Left lung (tissue), 10 donors: ENCODE measurements around the gene OR10K1. TPM values are rescaled to one million over a fixed set of nuclear protein-coding genes. Genes with fewer than 3 reads are reported as not detected.
A peak's percentile ranks its signal among the peaks of the same experiment; 100 is the strongest.

Experiments
- ATAC-seq: fragments of 200-7000 bp; cut with Tn5 transposase; one replicate; pipeline ENCODE4 v1.9.1; 2020; ENCODE audit warnings: moderate library complexity
- DNase-seq, 4 donors: peaks; one replicate each; pipeline ENCODE4 v3.0.0-alpha.2; 2013 to 2020
- H3K27ac ChIP-seq, 2 donors: fragments of 200-600 bp; sonication (generic) in 1 of 2; one replicate each; pipeline versions ENCODE4 v1.5.0 to v1.8.0; 2020 to 2021
- H3K27me3 ChIP-seq, 2 donors: fragments of 200-600 bp; sonication (generic) in 1 of 2; one replicate each; pipeline versions ENCODE4 v1.5.0 to v1.8.0; 2020 to 2021
- H3K36me3 ChIP-seq, 2 donors: fragments of 200-600 bp; sonication (generic) in 1 of 2; one replicate each; pipeline versions ENCODE4 v1.5.0 to v1.8.0; 2020 to 2021
- H3K4me1 ChIP-seq, 2 donors: fragments of 200-600 bp; one replicate each; pipeline ENCODE4 v1.8.0; 2021
- H3K4me3 ChIP-seq, 2 donors: fragments of 200-600 bp; sonication (generic) in 1 of 2; one replicate each; pipeline versions ENCODE4 v1.5.0 to v1.8.0; 2020 to 2021; ENCODE audit warnings: mild to moderate bottlenecking in 1 of 2
- H3K9me3 ChIP-seq, 2 donors: fragments of 200-600 bp; sonication (generic) in 1 of 2; one replicate each; pipeline versions ENCODE4 v1.5.0 to v1.8.0; 2020 to 2021
- intact Hi-C, 2 donors: fragments of 100-400 bp; cut with DNase I; formaldehyde crosslinking; loops; one replicate each; pipeline versions ENCODE4 v1.11.2 to v1.14.2; 2022
- polyA plus RNA-seq, 6 donors: library from polyadenylated mRNA; unstranded; fragments of 120-200 nt; gene quantifications; one replicate each; pipeline ENCODE4 v1.2.1, GENCODE V29; 2013; ENCODE audit not compliant: insufficient read length in 6 of 6
- total RNA-seq, 2 donors: library from RNA; stranded (reverse); fragmentation: NEBNext Ultra II Directional; extraction: Animal tissue kit (Norgen Biotek cat#: 25700); gene quantifications; one replicate each; pipeline ENCODE4 v1.2.1, GENCODE V29; 2021
- TF ChIP-seq, protein P1 (sequence below), 2 donors: fragments of 200-600 bp; sonication (generic) in 1 of 2; IDR thresholded peaks; one replicate each; pipeline versions ENCODE4 v1.5.0 to v1.8.0; 2021; ENCODE audit warnings: antibody characterized with exemption in 2 of 2
- donor health status: DM: no; HTN: yes; CAD: no.
- donor health status: DM: no; HTN: no; CAD: no.

OR10K1 gene
- total and polyA plus RNA-seq, 8 donors: 0.04 to 0.06 TPM; not detected in 6

DNA sequence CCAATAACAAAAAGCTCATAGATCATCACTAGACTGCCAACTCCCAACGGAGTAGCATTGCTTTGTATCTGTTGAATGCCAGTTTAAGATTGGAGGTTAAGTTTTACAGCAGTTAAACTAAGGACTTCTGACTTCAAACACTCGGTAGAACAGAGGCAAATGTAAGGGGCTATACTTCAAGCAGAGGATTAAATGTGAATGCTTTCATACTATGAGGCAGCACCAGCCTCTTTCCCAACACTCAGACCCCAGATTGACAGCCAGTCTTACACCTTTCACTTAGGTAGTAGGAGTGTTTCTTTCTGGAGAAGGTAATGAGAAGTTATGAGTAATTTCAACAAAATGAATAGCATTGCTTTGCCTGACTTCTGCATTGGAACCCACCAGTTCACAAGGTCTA lies 33.2 kb downstream of the OR10K1 start:
- H3K27ac ChIP-seq: no peak overlapping the region
- no peaks in the 10 kb centered on the region for H3K9me3 ChIP-seq
- TF ChIP-seq, protein P1, sequence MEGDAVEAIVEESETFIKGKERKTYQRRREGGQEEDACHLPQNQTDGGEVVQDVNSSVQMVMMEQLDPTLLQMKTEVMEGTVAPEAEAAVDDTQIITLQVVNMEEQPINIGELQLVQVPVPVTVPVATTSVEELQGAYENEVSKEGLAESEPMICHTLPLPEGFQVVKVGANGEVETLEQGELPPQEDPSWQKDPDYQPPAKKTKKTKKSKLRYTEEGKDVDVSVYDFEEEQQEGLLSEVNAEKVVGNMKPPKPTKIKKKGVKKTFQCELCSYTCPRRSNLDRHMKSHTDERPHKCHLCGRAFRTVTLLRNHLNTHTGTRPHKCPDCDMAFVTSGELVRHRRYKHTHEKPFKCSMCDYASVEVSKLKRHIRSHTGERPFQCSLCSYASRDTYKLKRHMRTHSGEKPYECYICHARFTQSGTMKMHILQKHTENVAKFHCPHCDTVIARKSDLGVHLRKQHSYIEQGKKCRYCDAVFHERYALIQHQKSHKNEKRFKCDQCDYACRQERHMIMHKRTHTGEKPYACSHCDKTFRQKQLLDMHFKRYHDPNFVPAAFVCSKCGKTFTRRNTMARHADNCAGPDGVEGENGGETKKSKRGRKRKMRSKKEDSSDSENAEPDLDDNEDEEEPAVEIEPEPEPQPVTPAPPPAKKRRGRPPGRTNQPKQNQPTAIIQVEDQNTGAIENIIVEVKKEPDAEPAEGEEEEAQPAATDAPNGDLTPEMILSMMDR (IDR thresholded peaks at IDR 0.05): no peak
- intact Hi-C loops: no loop called here
- no peaks in the 10 kb centered on the region for H3K36me3 ChIP-seq
- DNase-seq: no peak
- ATAC-seq: no peak
- H3K4me1 ChIP-seq: no peaks in the 10 kb centered on the region
- no peak overlapping the region for H3K4me3 ChIP-seq
- no peaks in the 10 kb centered on the region for H3K27me3 ChIP-seq

DNA sequence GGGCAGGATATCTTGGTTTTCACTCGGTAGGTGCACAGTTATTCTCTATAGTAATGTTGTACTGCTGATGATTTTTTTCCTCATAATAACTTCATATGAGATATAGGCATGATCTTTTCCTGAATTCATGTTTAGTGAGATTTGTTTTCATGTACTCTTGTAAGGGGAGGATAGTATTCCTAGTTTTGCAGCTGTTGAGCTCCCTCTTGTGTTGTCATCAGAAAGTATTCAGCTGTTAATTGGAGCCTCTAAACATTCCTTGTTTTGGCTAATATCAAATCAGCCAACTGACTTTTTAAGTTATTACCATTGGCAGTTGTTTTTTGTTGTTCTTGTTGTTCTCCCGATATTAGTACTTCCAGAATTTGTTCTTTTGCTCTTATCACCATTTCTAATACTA lies 34.7 kb downstream of the OR10K1 start:
- no peaks in the 10 kb centered on the region for H3K4me1 ChIP-seq
- DNase-seq: no peak
- no peaks in the 10 kb centered on the region for H3K27me3 ChIP-seq
- H3K9me3 ChIP-seq: no peaks in the 10 kb centered on the region
- no peak overlapping the region for H3K4me3 ChIP-seq
- intact Hi-C loops: no loop called here
- no peak overlapping the region for H3K27ac ChIP-seq
- H3K36me3 ChIP-seq: no peaks in the 10 kb centered on the region
- TF ChIP-seq, protein P1 (IDR thresholded peaks at IDR 0.05): no peak
- ATAC-seq: peak; percentile 41

DNA sequence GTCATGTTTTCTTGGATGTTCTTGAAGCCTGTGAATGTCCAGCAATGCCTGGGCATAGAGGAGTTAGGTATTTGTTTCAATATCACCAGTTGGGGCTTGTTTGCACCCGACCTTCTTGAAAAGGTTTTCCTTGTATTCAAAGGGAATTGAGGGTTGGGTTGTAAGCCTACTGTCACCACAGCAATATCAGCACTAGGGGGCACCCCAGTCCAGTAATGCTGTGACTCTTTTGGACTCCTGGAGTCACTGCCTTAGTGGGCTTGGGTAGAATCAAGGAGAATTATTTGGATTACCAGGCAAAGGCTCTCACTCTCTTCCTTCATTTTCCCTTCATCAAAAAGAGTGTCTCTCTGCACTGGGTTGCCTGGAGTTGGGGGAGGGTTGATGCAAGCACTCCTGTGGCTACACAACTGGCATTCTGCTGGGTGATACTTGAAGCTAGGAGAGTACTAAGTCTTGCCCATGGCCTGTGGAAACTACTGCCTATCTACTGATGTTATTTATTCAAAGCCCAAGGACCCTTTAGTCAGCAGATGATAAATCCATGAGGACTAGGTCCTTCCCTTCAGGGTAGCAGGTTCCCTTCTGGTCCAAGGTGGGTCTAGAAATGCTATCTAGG lies 44.8 kb downstream of the OR10K1 start:
- Histone ChIP-seq H3K4me1 (no peaks in the 10 kb centered on the region), H3K27ac (no peak overlapping the region), H3K9me3 (no peaks in the 10 kb centered on the region), H3K36me3 (no peaks in the 10 kb centered on the region), H3K27me3 (no peaks in the 10 kb centered on the region), H3K4me3 (no peak overlapping the region)
- intact Hi-C loops: no loop called here
- DNase-seq (peak in 1 of 4 donors; percentile 7), ATAC-seq (peak; percentile 77)
- TF ChIP-seq, protein P1 (IDR thresholded peaks at IDR 0.05): peak; percentile 37 to 42

DNA sequence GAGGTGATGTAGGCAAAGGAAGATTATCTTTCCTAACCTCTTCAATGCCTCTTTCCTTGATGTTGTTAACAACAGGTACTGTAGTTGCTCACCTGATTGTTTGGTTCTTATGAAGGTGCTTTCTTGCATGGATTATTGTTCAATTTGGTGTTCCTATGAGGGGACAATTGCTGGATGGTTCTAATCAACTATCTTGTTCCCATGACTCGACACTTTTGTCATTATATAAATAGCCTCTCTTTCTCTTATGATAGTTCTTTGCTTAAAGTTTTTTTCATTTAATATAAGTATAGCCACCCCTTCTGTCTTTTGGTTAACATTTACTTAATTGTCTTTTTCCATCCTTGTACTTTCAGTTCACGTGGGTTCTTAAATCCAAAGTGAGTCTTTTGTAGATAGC lies 45.9 kb downstream of the OR10K1 start:
- intact Hi-C loops: no loop called here
- TF ChIP-seq, protein P1 (IDR thresholded peaks at IDR 0.05): no peak
- no peaks in the 10 kb centered on the region for H3K9me3 ChIP-seq
- H3K27me3 ChIP-seq: no peaks in the 10 kb centered on the region
- no peak overlapping the region for H3K4me3 ChIP-seq
- ATAC-seq (no peak), DNase-seq (no peak)
- no peak overlapping the region for H3K27ac ChIP-seq
- no peaks in the 10 kb centered on the region for H3K36me3 ChIP-seq
- no peaks in the 10 kb centered on the region for H3K4me1 ChIP-seq

DNA sequence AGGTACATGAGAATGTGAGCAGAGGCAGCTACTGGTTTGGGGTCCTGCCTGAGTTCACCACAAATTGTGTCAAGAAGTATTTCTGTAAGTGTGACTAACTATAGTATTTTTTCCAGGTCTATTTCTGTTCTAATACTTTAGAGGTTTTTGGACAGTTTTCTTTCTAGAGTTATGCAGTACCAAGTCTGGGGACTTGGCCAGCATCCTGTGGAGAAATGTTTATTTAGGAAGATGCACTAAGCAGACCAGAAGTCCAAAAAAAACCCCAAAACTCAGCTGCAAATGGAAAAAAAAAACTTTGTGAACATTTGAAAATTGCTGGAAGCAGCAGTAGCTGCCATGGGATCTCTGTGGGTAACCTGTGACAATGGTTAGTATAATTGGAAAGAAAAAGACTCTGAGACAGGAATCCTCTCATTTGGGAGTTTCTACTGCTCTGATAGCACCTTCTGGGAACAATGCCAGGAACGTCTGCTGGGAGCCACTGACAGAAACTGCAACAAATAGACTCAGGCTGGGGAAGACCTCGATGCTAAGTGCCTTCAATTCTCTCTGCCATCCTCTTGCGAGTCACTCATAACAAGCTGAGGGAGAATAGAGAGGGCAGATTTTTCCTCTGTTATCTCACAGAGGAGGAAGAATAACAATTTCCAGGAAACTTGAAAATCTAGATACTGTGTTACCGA lies 48.0 kb downstream of the OR10K1 start:
- DNase-seq: no peak
- no peak for ATAC-seq
- Histone ChIP-seq H3K4me3 (no peak overlapping the region), H3K27ac (no peak overlapping the region), H3K9me3 (no peaks in the 10 kb centered on the region), H3K36me3 (no peaks in the 10 kb centered on the region), H3K27me3 (no peaks in the 10 kb centered on the region), H3K4me1 (no peaks in the 10 kb centered on the region)
- TF ChIP-seq, protein P1 (IDR thresholded peaks at IDR 0.05): no peak
- intact Hi-C loops: no loop called here
